Measurements from ENCODE around the gene HP. TPM values are rescaled to one million over a fixed set of nuclear protein-coding genes. Genes with fewer than 3 reads are reported as not detected.
"Not testable (repeated sequence)": the region's sequence is repeated elsewhere in the genome, so short reads cannot be mapped to it uniquely, and the experiment has no call there.

HP gene, protein sequence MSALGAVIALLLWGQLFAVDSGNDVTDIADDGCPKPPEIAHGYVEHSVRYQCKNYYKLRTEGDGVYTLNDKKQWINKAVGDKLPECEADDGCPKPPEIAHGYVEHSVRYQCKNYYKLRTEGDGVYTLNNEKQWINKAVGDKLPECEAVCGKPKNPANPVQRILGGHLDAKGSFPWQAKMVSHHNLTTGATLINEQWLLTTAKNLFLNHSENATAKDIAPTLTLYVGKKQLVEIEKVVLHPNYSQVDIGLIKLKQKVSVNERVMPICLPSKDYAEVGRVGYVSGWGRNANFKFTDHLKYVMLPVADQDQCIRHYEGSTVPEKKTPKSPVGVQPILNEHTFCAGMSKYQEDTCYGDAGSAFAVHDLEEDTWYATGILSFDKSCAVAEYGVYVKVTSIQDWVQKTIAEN
- total RNA-seq, result 63.2 TPM
- long read RNA-seq, transcript HP-202 (7 exons, 1,443 nt), result major isoform, 78 of 134 reads
- long read RNA-seq, transcript HP-209 (5 exons, 1,187 nt), result minor isoform, 51 of 134 reads
- long read RNA-seq, partial matches to known transcripts, result 4 of 134 reads
- long read RNA-seq, other reads (novel, unspliced or antisense), result 1 of 134 reads

DNA sequence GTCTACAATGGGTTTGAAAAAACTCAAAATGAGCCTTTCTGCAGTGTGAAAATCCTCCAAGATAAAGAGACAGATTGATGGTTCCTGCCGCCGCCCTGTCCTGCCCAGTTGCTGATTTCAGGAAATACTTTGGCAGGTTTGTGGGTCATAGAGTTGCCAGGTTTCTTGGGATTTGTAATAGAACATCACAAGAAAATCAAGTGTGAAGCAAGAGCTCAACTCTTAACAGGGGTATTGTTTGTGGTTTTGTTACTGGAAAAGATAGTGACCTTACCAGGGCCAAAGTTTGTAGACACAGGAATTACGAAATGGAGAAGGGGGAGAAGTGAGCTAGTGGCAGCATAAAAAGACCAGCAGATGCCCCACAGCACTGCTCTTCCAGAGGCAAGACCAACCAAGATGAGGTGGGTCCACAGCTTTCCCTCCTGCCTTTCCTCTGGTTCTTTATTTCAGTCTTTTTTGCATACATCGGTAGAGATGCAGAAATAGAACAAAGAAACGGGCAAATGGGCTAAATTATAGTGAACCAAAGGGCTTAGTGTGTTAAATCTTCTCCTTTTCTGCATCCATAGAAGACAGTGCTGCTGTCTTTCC lies at the start of gene HP:
Gene HP (plus strand): TSS at position 252 of the 594 bp plus-strand sequence. CDS start 148 bp downstream, at position 400.
- not testable (repeated sequence) for DNase-seq (ENCODE audit: low spot score)

DNA sequence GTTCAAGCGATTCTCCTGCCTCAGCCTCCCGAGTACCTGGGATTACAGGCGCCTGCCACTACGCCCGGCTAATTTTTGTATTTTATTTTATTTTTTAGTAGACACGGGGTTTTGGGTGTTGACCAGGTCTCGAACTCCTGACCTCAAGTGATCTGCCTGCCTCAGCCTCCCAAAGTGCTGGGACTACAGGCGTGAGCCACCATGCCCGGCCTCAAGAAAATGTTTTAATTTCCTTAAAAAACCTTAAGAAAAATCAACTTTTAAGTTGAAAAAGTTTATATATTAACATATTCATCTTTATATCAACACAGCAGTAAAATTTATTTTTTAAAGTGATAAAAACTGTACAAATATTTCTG lies 46.3 kb upstream of the HP start:
- not testable (repeated sequence) for DNase-seq (ENCODE audit: low spot score)

DNA sequence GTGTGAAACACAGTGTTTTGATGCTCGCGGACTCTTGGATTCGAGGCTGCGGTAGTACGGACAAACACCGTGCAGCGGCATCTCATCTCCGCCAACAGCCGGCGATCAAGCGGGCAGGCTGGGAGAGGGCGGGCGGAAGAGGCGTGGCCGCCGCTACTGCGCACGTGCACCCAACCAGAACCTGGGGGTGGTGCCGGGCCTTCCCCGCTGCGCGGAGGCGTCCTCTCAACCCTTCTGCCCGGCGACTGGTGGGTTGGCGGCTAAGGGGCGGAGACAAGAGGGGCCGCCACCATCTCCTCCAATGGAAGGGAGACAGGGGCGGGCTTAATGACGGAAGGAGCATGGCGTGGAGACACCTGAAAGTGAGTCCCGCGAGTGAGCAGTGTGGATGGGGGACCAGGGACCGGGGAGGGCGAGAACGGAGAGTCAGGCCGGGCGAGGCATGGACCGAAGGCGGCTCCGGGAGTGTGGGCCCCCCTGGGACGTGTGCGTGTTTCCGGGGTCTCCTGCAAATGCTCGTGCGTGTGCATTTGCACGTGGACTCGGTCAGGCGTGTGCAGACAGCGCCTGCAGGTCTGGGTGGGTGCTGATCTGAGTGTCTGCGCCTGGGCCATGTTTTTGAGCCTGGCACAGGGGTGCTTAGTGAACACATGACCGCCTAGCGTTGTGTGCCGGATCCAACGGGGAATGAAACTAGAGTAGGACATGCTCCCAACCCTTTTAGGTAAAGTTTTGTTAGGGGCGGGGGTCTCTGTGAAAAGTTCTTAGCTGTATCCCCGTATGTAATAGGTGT lies 45.7 kb upstream of the HP start, which contains the start of gene DHODH:
Gene DHODH (plus strand): TSS at position 321 of the 793 bp plus-strand sequence. CDS start 21 bp downstream, at position 342.
- peak; percentile 99 for DNase-seq (ENCODE audit: low spot score)

DNA sequence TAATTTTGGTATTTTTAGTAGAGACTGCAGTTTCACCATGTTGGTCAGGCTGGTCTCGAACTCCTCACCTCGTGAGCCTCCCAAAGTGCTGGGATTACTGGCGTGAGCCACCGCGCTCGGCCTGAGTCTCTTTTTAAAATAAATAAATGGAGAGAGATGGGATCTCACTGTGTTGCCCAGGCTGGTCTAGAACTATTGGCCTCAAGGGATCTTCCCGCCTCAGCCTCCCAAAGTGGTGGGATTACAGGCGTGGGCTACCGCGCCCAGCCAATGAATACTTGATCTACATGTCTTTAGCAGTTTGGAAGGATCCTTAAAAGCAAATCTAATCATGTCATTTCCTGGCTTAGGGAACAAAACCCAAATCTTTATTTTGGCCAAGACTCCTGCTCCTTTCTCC lies 44.5 kb upstream of the HP start:
- DNase-seq (ENCODE audit: low spot score), result no peak

DNA sequence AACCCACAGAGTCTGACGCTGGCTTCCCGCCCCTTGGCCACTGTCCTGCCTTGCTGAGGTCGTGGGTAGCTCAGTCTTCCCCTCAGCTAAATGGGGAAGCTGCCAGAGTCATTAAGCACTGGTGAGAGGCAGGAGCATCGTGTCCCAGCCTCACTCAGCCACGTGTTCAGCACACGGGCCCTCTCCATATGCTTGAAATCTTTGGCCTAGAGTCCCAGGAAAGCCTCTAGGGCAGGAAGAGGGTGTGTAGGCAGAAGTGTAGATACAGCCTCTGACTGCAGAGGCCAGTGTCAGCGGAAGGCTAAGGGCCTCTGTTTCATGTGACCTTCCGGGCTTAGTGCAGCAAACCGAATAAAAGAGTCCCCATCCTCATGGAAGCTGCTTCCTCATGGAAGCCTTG lies 41.7 kb upstream of the HP start:
- DNase-seq (ENCODE audit: low spot score), result no peak

DNA sequence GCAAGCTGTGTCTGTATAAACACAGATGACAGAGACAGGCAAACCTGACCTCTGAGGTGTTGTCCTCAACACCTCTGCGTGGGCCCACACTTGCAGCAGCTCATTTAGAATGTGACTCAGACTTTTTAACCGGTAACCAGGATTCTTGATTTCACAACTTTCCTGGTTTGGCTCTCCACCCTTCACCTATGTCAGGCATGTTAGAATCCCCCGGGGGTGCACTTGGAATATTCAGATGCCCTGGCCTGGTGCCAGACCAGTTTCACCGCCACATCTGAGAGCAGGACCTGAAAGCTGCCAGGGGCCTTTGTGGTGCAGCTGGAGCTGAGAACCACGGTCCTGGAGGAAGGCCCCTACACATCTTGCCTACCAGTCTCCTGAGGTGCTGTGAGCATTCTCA lies 40.9 kb upstream of the HP start:
- DNase-seq (ENCODE audit: low spot score), result no peak

DNA sequence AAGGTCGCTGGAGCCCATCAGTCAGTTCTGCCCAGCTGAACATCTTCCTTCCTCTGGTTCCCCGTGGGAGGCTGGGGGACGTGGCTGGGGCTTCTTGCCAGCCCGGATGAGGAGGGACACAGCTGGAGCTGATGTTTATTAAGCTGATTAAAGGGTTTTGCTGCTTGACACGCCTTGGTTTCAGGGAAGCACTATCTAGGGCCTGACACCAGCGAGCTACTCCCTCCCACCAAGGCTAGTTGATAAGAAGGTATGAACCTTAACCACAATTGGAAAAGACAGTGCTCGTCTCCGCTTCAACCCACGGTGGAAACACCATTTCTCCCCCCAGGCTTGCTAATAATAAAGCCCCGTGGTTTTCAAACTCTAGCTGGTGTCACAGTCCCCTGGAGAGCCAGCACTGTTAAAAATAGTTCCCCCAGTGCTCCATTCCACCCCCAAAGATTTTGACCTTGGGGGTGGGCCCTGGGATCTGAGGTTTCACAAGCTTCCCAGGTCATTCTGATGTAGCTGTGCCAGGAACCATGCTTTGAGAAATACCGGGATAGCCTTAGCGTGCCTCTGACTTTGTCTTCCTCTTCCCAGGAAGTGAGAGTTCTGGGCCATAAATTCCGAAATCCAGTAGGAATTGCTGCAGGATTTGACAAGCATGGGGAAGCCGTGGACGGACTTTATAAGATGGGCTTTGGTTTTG lies 40.3 kb upstream of the HP start:
- DNase-seq (ENCODE audit: low spot score), result no peak

DNA sequence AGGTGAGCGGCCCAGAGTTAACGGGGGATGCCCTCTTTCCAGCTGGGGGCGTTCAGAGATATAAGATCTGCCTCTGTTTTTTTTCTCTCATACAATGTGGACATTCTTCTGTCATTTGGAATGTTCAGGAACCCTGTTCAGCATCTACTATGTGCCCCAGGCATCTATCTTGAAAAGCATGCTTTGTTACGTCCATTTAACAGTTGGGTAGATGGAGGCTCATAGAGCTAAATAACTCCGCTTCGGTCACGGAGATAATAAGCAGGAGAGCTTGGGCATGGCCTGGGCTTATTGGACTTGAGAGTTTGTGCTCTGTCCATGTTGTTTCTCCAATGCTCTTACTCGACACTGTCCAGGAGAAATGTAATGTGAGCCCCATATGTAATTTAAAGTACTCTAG lies 39.6 kb upstream of the HP start:
- DNase-seq (ENCODE audit: low spot score), result no peak

DNA sequence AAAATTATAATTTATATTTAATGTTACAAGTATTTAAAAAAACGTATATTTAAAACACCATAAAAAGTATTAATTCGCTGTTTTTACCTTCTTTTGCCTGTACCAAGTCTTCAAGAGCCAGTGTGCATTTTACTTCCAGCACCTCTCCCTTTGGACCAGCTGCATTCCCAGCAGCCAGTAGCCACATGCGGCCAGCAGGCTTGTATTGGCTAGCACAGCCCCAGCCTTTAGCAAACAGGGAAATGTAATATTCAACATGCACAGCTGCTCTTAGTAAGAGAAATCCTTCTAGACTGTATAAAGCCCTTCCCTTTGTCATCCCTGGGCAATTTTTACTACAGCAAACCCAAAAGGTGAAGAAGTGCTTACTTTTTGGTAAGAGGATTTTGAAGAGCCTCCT lies 39.2 kb upstream of the HP start:
- DNase-seq (ENCODE audit: low spot score), result no peak

DNA sequence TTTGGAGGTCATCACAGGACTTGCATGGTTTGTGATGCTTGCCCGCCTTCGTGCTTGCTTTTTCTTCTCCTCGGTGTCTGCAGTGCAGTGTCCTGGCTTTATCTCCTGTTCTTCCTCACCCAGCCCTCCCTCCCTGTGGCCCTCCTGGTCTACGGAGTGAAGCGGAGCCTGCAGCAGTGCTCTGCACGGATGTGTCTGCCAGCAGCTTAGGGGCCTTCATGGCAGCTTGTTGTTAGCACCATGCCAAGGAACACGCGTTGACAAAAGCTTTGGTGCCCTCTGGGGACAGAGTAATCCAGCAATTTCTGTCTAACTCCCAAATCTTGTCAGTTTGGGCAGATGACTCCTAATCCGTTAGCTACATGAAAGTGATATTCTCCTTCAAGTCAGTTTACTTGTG lies 35.8 kb upstream of the HP start:
- no peak for DNase-seq (ENCODE audit: low spot score)

DNA sequence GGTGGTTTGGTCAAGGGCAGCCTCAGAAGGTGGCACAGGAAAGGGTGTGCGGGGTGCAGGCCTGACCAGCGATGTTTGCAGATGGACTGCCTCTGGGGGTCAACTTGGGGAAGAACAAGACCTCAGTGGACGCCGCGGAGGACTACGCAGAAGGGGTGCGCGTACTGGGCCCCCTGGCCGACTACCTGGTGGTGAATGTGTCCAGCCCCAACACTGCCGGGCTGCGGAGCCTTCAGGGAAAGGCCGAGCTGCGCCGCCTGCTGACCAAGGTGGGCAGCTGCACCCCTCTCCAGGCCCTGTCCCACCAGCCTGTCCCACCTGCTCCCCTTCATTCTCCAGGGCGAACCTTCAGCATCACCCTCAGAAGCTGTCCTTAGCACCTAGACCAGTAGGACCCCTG lies 33.3 kb upstream of the HP start:
- no peak for DNase-seq (ENCODE audit: low spot score)

DNA sequence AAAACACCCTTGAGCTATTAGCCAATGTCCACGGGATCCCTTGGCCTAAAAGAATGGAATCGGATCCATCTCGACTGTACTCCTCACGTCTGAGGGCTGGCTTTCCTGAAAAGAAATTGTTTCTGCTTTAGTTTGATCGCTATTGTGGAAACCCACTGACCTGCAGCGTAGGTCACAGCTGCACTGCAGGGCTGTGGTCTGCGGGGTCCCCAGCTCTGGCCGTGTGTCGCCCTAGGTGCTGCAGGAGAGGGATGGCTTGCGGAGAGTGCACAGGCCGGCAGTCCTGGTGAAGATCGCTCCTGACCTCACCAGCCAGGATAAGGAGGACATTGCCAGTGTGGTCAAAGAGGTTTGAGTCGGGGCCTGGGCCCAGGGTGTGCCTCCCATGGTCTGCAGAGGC lies 32.2 kb upstream of the HP start:
- no peak for DNase-seq (ENCODE audit: low spot score)

DNA sequence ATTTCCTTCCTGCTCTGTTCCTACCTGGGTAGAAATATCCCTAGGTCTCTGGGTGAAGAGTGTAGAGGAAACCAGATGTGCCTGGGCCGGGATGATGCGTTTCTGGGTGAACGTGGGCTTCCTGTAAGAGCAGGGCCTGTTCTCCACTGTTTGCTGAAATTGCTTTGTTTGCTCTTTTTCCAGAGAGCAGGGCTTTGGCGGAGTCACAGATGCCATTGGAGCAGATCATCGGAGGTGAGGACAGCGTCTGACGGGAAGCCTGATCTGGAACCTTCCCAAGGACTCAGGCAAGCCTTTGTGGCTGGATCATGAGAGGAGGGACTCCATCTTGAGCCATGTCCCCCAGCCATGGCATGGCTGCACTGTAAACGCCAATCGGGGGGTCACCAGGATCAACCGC lies 30.3 kb upstream of the HP start:
- DNase-seq (ENCODE audit: low spot score), result no peak

DNA sequence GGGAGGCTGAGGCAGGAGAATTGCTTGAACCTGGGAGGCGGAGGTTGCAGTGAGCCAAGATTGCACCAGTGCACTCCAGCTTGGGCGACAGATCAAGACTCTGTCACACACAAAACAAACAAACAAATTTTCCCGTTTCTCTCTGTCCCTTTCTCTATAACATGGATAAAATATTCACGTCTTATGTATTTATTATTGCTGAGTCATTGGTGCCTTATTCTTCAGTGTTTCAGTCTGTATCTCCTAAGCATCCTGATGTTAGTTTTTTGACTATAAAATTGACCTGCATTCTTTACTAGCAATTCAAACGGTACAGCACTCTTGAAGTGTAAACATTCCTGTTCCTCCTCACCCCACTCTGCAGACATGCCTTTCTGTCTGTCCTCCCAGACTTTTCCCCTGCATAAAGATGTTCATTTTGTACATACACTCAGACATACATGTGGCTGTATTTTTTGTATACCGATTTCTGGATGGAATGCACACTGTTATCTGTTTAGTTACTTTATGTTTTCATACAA lies 29.4 kb upstream of the HP start:
- DNase-seq (ENCODE audit: low spot score), result no peak

DNA sequence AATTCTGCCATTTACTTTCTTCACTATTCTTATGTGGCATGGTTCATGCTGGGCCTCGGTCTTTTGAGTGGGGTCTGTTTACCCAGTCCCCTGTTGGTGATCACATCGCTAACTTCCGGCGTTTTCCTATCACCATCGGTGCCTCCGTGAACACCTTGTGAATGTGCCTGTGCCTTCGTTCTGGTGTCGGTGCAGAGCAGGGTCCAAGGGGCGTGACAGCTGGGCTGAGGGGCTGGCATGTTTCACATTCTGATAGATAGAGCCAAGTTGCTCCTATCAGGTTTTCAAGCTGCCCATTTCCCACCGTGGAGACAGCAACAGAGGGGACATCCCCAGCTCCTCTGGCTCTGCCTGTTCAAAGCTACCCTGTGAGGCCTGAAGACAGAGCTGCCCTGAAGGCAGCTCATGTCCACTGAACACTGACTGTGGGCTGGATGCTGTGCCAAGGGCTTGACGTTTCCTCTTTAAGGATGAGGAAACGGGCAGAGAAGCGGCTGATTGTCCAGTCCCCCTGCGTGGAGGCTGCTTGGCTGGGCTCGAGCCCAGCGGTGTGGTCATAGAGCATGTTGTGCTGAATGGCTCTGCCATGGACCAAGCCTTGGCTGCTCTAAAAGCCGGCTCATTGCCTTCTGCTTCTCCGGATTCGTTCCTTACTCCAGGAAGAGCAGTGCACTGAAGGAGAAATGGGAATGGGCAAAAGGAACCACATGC lies 28.7 kb upstream of the HP start:
- no peak for DNase-seq (ENCODE audit: low spot score)

DNA sequence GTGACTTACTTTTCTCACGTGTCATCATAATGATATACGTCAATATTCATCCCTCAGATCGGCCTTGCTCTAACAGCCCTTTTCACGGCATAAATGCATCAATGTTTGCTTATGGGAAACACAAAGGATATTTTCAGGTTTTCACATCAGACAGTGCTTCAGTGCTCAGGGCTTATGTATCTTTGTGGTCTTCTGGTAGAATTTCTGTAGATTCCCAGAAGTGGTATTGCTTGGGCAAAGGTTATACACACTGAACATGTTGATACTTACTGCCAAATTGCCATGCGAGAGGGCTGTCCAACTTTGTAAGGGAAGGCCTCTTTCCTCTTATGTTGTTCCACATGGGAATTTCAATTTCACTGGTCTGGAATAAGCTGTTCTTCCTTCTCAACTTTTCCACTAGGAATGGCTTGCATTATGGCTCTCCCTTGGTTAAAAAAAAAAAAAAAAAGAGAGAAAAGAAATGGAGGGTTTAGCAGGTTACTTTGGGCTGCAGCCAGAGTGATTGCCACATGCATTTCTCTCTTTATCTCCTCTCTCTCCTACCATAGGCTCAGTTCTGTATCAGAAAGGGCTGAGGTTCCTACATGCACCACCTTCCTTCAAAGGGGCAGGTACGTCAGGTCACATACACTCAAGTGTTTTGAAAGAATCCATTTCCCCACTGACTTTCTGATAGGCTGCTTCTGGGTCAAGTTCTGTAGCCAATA lies 26.5 kb upstream of the HP start:
- DNase-seq (ENCODE audit: low spot score), result no peak

DNA sequence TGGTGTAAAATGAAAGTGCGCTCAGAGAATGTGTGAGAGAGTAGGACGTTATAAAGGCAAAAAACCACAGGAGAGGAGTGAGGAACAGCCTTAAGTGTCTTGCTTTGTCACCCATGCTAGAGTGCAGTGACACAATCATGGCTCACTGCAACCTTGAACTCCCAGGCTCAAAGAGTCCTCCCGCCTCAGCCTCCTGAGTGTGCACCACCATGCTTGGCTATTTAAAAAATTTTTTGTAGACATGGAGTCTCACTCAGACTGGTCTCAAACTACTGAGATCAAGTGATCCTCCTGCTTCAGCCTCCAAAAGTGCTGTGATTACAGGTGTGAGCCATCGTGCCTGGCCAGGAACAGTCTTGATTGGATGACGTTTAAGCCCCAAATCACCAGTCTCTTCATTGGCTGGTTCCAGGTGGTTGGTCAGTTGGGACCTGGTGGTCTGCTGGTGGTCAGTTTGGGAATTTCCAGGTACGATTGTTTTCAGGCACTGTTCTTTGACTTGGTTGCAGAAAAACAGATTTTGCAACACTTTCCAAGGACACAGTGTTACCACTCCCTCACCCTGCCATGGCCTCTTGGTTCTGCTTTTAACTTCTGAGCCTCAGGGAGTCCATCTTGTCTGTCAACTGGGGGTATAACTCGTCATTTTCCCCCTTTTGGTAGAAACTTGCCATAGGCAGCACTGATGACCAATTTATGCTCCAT lies 24.6 kb upstream of the HP start:
- DNase-seq (ENCODE audit: low spot score), result no peak

DNA sequence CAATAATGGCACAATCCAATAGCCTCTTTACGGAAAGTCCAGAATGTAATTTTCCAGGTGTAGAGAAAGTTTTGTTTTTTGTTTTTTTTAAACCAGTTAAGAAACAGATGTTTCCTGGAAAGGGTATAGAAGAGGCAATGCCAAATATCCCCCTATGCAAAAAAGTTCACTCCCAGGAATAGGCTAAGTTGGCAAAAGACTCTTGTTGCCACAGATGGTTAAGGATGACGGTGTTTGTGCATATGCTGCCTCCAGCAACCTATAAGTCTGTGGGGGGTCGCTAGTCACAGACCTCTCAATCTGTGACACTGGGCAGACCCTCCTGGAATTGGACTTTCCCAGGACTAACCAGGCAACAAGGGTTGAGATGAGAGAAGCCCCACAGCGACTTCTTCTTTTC lies 20.9 kb upstream of the HP start:
- DNase-seq (ENCODE audit: low spot score), result no peak

DNA sequence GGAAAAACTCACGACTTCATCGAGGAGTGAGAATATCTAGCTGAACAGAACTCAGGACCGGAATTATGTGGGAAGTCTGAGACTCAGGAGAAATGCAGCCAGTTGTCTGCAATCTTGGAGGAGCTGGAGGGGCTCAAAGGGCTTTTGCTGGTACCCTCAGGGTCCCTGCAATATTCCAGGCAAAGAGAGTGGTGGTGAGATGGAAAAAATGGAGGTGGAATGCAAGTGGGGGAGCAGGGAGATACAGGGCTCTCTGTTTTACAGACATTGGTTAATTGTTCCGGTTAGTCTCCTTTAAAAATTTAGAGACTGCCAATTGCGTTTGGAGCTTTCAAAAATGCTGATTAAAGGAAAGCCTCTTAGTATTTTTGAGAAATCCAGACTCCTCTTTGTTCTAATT lies 18.2 kb upstream of the HP start:
- DNase-seq (ENCODE audit: low spot score), result no peak
